H1 (cell line): Measurements from ENCODE around the gene NMB. TPM values are rescaled to one million over a fixed set of nuclear protein-coding genes. Genes with fewer than 3 reads are reported as not detected.

Experiments used
- TBP ChIP-seq: IDR thresholded peaks from 2 replicates; pipeline ENCODE4 v1.6.1; 2011; ENCODE audit warnings: low read depth, low read length, improper control_type of control experiment
- polyA plus RNA-seq, 7 experiments: library from polyadenylated mRNA; depleted of rRNA in 3 of 7; stranded (reverse) in 5 of 7; unstranded in 2 of 7; fragments of >200 nt in 5 of 7; fragments of 200-250 nt in 2 of 7; gene quantifications; 1 replicate in 5 of 7; 2 replicates in 1 of 7; 4 replicates in 1 of 7; pipeline versions ENCODE4 v1.2.1 to v1.2.3, GENCODE V29; 2011 to 2013; ENCODE audit warnings: missing spikeins in 2 of 7, mixed read lengths in 2 of 7
- total RNA-seq: library from RNA; stranded (reverse); fragmentation: NEBNext Ultra II Directional; extraction: Animal tissue kit (Norgen Biotek cat#: 25700); gene quantifications from 2 replicates; pipeline ENCODE4 v1.2.1, GENCODE V29; 2021
- TF ChIP-seq, protein P1 (sequence below): fragments of 300-600 bp; sonication (generic); IDR thresholded peaks from 2 replicates; pipeline ENCODE4 v1.7.1; 2012; ENCODE audit warnings: low read length, moderate library complexity, mild to moderate bottlenecking, inconsistent platforms; ENCODE audit not compliant: insufficient replicate concordance

The NMB gene
- total and polyA plus RNA-seq, 2 of the 8 experiments (the other 6 are each of a cell fraction or from before 2014, with no cell fraction given): 9.3 to 13.6 TPM

DNA sequence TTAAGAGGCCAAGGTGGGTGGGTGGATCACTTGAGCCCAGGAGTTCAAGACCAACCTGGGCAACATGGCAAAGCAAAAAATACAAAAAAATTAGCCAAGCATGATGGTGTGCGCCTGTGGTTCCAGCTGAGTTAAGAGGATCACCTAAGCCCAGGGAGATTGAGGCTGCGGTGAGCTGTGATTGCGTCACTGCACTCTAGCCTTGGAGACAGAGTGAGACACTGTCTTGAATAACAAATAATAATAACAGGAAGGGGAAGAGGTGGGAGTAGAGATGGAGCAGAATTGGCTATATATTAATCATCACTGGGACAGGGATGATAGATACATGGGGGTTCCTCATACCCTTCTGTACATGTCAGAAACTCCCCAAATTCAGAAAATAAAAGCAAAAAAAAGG is 23.8 kb upstream of the NMB start (continued):
- TF ChIP-seq, protein P1, sequence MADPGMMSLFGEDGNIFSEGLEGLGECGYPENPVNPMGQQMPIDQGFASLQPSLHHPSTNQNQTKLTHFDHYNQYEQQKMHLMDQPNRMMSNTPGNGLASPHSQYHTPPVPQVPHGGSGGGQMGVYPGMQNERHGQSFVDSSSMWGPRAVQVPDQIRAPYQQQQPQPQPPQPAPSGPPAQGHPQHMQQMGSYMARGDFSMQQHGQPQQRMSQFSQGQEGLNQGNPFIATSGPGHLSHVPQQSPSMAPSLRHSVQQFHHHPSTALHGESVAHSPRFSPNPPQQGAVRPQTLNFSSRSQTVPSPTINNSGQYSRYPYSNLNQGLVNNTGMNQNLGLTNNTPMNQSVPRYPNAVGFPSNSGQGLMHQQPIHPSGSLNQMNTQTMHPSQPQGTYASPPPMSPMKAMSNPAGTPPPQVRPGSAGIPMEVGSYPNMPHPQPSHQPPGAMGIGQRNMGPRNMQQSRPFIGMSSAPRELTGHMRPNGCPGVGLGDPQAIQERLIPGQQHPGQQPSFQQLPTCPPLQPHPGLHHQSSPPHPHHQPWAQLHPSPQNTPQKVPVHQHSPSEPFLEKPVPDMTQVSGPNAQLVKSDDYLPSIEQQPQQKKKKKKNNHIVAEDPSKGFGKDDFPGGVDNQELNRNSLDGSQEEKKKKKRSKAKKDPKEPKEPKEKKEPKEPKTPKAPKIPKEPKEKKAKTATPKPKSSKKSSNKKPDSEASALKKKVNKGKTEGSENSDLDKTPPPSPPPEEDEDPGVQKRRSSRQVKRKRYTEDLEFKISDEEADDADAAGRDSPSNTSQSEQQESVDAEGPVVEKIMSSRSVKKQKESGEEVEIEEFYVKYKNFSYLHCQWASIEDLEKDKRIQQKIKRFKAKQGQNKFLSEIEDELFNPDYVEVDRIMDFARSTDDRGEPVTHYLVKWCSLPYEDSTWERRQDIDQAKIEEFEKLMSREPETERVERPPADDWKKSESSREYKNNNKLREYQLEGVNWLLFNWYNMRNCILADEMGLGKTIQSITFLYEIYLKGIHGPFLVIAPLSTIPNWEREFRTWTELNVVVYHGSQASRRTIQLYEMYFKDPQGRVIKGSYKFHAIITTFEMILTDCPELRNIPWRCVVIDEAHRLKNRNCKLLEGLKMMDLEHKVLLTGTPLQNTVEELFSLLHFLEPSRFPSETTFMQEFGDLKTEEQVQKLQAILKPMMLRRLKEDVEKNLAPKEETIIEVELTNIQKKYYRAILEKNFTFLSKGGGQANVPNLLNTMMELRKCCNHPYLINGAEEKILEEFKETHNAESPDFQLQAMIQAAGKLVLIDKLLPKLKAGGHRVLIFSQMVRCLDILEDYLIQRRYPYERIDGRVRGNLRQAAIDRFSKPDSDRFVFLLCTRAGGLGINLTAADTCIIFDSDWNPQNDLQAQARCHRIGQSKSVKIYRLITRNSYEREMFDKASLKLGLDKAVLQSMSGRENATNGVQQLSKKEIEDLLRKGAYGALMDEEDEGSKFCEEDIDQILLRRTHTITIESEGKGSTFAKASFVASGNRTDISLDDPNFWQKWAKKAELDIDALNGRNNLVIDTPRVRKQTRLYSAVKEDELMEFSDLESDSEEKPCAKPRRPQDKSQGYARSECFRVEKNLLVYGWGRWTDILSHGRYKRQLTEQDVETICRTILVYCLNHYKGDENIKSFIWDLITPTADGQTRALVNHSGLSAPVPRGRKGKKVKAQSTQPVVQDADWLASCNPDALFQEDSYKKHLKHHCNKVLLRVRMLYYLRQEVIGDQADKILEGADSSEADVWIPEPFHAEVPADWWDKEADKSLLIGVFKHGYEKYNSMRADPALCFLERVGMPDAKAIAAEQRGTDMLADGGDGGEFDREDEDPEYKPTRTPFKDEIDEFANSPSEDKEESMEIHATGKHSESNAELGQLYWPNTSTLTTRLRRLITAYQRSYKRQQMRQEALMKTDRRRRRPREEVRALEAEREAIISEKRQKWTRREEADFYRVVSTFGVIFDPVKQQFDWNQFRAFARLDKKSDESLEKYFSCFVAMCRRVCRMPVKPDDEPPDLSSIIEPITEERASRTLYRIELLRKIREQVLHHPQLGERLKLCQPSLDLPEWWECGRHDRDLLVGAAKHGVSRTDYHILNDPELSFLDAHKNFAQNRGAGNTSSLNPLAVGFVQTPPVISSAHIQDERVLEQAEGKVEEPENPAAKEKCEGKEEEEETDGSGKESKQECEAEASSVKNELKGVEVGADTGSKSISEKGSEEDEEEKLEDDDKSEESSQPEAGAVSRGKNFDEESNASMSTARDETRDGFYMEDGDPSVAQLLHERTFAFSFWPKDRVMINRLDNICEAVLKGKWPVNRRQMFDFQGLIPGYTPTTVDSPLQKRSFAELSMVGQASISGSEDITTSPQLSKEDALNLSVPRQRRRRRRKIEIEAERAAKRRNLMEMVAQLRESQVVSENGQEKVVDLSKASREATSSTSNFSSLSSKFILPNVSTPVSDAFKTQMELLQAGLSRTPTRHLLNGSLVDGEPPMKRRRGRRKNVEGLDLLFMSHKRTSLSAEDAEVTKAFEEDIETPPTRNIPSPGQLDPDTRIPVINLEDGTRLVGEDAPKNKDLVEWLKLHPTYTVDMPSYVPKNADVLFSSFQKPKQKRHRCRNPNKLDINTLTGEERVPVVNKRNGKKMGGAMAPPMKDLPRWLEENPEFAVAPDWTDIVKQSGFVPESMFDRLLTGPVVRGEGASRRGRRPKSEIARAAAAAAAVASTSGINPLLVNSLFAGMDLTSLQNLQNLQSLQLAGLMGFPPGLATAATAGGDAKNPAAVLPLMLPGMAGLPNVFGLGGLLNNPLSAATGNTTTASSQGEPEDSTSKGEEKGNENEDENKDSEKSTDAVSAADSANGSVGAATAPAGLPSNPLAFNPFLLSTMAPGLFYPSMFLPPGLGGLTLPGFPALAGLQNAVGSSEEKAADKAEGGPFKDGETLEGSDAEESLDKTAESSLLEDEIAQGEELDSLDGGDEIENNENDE: no peak
- TF ChIP-seq TBP: no peak
